ENCODE measurements around the gene PPM1K.

Gene PPM1K

GRCh38 chr4:88276952-88277710 lies 7.2 kb downstream of the PPM1K start:
- DNase-seq (ENCODE audit: low spot score) = no peak

- DNase-seq (ENCODE audit: low spot score) = no peak
Measured at GRCh38 chr4:88275949-88276515, 8.3 kb downstream of the PPM1K start.

- no peak for DNase-seq (ENCODE audit: low spot score)
Measured at GRCh38 chr4:88275516-88275915, 8.8 kb downstream of the PPM1K start.

- no peak for DNase-seq (ENCODE audit: low spot score)
Measured at GRCh38 chr4:88268913-88269312, 15.4 kb downstream of the PPM1K start.

GRCh38 chr4:88264336-88264735 lies 20.0 kb downstream of the PPM1K start:
- no peak for DNase-seq (ENCODE audit: low spot score)

GRCh38 chr4:88257726-88258125 lies 26.6 kb downstream of the PPM1K start:
- DNase-seq (ENCODE audit: low spot score) = no peak

GRCh38 chr4:88255111-88255510 lies 29.2 kb downstream of the PPM1K start:
- no peak for DNase-seq (ENCODE audit: low spot score)

- no peak for DNase-seq (ENCODE audit: low spot score)
Measured at GRCh38 chr4:88251924-88252323, 32.4 kb downstream of the PPM1K start.

GRCh38 chr4:88247148-88247547 lies 37.2 kb downstream of the PPM1K start:
- no peak for DNase-seq (ENCODE audit: low spot score)

GRCh38 chr4:88246600-88246999 lies 37.8 kb downstream of the PPM1K start:
- no peak for DNase-seq (ENCODE audit: low spot score)

GRCh38 chr4:88244816-88245579 lies 39.4 kb downstream of the PPM1K start:
- DNase-seq (ENCODE audit: low spot score) = no peak

GRCh38 chr4:88244056-88244455 lies 40.3 kb downstream of the PPM1K start:
- no peak for DNase-seq (ENCODE audit: low spot score)

GRCh38 chr4:88242144-88242543 lies 42.2 kb downstream of the PPM1K start:
- DNase-seq (ENCODE audit: low spot score) = no peak

GRCh38 chr4:88240297-88240714 lies 44.1 kb downstream of the PPM1K start:
- no peak for DNase-seq (ENCODE audit: low spot score)

- DNase-seq (ENCODE audit: low spot score) = no peak
Measured at GRCh38 chr4:88230969-88231771, 53.2 kb downstream of the PPM1K start.

- DNase-seq (ENCODE audit: low spot score) = no peak
Measured at GRCh38 chr4:88230461-88230891, 53.9 kb downstream of the PPM1K start.

- DNase-seq (ENCODE audit: low spot score) = no peak
Measured at GRCh38 chr4:88227734-88228133, 56.6 kb downstream of the PPM1K start.

GRCh38 chr4:88226143-88226542 lies 58.2 kb downstream of the PPM1K start:
- no peak for DNase-seq (ENCODE audit: low spot score)

GRCh38 chr4:88225232-88226105 lies 58.9 kb downstream of the PPM1K start:
- no peak for DNase-seq (ENCODE audit: low spot score)

GRCh38 chr4:88223516-88223915 lies 60.8 kb downstream of the PPM1K start:
- DNase-seq (ENCODE audit: low spot score) = no peak

GRCh38 chr4:88219099-88219498 lies 65.3 kb downstream of the PPM1K start:
- no peak for DNase-seq (ENCODE audit: low spot score)

Measured in ecto neural progenitor cell (in vitro differentiated cells).